GM10266 (cell line): ENCODE data around the gene ASCL5.
A peak's percentile ranks its signal among the peaks of the same experiment; 100 is the strongest.

Experiments used
- DNase-seq: peaks from one replicate; pipeline ENCODE4 v3.0.0; 2012; ENCODE audit errors: extremely low spot score
- CTCF ChIP-seq: IDR thresholded peaks from 2 replicates; pipeline ENCODE4 v1.5.1; 2012; ENCODE audit warnings: mild to moderate bottlenecking, low read depth; ENCODE audit not compliant: control insufficient read depth, insufficient read depth; ENCODE audit errors: missing control alignments

ASCL5 gene

GRCh38 chr1:201123866-201124265, 3.1 kb downstream of the ASCL5 start:
- no peak for DNase-seq
- no peak for TF ChIP-seq CTCF

GRCh38 chr1:201122321-201122957, 4.5 kb downstream of the ASCL5 start:
- DNase-seq = no peak
- TF ChIP-seq CTCF = no peak

GRCh38 chr1:201119206-201120197, 7.5 kb downstream of the ASCL5 start:
- DNase-seq = peak; percentile 72
- TF ChIP-seq CTCF = peak; percentile 75

- DNase-seq = no peak
- TF ChIP-seq CTCF = no peak
Observed at GRCh38 chr1:201116091-201116490, 10.9 kb downstream of the ASCL5 start.

- DNase-seq = no peak
- TF ChIP-seq CTCF = no peak
Observed at GRCh38 chr1:201115390-201115937, 11.5 kb downstream of the ASCL5 start.

- DNase-seq = peak; percentile 93
- peak; percentile 83 for TF ChIP-seq CTCF
Observed at GRCh38 chr1:201114245-201115131, 12.5 kb downstream of the ASCL5 start.
